AG09319 (cell line): Measurements from ENCODE around the gene GIT1.
A peak's percentile ranks its signal among the peaks of the same experiment; 100 is the strongest.

Experiments
- DNase-seq: peaks from one replicate; pipeline ENCODE4 v3.0.0-alpha.2; 2010; ENCODE audit warnings: low read depth; ENCODE audit errors: extremely low read depth
- CTCF ChIP-seq: IDR thresholded peaks from 2 replicates; pipeline ENCODE4 v1.5.1; 2011; ENCODE audit warnings: low read depth, mild to moderate bottlenecking, inconsistent platforms, low read length, moderate library complexity

The GIT1 gene

DNA sequence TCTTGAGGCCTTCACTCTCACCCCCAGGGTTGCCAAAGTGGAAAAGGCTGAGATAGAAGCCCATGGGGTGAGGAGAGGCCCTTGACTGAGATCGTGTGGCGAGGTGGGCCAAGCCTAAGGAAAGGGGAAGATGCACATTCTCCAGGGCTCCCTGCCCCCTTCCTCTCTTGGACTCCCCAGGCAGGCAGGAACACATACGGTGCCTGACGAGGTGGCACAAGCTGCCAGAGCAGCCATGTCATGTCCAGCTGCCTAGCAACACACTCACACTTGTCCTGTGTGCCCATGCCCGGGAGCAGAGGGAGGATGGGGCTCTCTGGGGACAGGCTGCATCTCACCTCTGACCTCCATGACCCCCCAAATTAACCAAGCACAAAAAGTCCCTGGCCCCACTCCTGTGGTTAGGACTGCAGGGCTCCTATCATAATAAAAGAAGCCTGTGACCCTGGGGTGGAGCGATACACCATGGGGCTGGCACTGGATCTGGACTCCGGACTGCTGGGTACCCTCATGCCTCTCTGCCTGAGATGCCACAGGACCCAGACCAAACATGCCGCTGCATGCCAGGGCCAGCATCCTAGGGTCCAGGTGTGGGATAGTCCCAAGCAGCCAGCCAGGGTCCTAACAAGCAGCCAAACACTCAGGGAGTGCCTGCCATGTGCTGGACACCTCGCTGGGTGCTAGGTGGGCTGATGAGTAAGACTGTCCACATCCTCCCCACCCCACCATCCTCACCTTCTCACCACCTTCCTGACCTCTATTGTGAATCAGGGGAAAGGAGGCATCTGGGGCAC lies 2.6 kb downstream of the GIT1 start:
- TF ChIP-seq CTCF: no peak
- no peak for DNase-seq

GRCh38 chr17:29585080-29585751 lies 4.2 kb downstream of the GIT1 start:
- no peak for DNase-seq
- TF ChIP-seq CTCF: peak; percentile 16

DNA sequence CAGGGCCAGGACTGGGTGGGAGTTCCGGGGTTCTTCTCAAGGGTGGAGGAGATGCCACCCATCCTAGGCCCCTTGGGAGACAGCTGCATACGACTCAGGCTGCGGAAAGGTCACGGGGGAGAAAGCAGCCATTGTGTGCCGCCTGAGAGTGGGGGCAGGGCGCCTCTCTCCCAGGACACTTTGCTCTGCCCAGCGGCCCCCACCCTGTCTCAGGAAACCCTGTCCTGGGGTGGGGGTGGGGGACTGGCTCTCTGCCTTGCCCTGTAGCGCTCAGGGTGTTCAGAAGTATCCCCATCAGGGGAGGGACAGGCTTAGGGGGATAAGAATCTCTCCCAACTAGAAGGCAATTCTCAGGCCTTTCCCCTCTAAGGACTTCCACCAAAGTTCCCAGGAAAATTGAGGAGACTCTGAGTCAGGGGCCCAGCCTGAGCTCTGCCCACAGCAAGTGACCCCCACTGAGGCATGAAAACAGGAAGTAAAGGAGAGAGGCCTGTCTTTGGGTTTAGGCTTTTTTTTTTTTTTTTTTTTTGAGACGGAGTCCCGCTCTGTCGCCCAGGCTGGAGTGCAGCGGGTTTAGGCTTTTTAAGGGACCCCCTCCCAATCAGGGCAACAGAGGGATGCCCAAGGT lies 4.9 kb downstream of the GIT1 start:
- TF ChIP-seq CTCF: no peak
- no peak for DNase-seq

DNA sequence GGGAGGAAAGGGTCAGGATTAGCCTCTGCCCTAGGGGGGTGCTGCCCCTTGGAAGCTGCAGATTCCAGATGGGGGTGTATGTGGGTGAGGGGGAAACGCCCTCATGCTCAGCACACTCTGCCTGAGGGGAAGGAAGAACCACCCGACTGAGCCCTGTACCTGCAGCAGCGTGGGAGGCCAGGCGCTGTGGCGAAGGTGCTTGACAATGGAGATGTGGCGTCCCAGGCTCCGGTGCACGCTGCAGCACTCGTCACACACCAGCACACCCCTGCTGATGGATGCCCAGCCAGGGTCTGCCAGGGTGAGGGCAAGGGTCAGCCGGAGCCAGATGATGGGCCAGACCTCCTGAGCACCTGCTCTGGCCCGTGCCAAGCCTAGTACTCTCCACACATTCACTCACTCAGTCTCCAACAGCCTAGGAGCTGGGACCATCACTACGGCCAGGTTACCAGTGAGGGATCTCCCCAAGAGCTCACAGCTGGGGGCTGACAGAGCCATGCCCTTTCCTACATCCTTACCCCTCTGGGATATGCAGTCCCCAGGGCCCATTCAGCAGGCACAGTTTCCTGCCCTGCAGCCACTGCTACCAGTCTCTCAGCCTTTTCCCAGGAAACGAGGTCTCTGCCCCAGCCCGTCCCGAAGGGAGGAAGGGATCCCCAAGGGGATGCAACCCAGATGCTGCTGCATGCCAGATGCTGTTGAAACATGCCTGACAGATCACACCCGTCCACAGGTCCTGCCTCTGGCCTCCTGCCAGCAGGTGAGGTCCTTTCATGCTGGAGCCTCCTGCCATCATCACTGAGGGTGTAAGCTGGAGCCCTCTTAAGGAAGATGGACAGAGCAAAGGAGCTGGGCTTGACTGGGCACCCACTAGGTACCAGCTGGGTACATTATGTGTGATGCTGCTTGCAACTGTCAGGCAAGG lies 5.9 kb downstream of the GIT1 start:
- DNase-seq: no peak
- no peak for TF ChIP-seq CTCF

- no peak for DNase-seq
- no peak for TF ChIP-seq CTCF
Measured at GRCh38 chr17:29582772-29583171, 6.7 kb downstream of the GIT1 start.

- TF ChIP-seq CTCF: no peak
- no peak for DNase-seq
Measured at GRCh38 chr17:29582254-29582765, 7.1 kb downstream of the GIT1 start.
